WTC11 (cell line): ENCODE measurements around the gene ONECUT2. TPM values are rescaled to one million over a fixed set of nuclear protein-coding genes. Genes with fewer than 3 reads are reported as not detected.
A peak's percentile ranks its signal among the peaks of the same experiment; 100 is the strongest.
"Not testable (repeated sequence)": the region's sequence is repeated elsewhere in the genome, so short reads cannot be mapped to it uniquely, and the experiment has no call there.

Source experiments
- ATAC-seq: fragments of 200-7000 bp; cut with Tn5 transposase; 2 replicates; pipeline ENCODE4 v1.10.0; 2021; ENCODE audit warnings: mild to moderate bottlenecking, moderate library complexity
- CTCF ChIA-PET: fragments of 300-600 bp; sonication (Branson Sonifier 250); formaldehyde crosslinking; loops from one replicate; lab custom pipeline; 2021; ENCODE audit warnings: antibody characterized with exemption; lab: Charles Lee
- POLR2A ChIA-PET: fragments of 350-600 bp; sonication (Branson Sonifier 250); formaldehyde crosslinking; loops from one replicate; lab custom pipeline; 2021; ENCODE audit warnings: antibody characterized with exemption; lab: Charles Lee
- DNase-seq: peaks from one replicate; pipeline ENCODE4 v3.0.0; 2021; ENCODE audit warnings: low spot score
- H3K27ac Mint-ChIP-seq: 2 replicates; pipeline ENCODE4 v1.8.0; 2021; ENCODE audit warnings: mixed read lengths
- H3K27me3 Mint-ChIP-seq: 2 replicates; pipeline ENCODE4 v1.8.0; 2021; ENCODE audit warnings: low read depth, mild to moderate bottlenecking, moderate library complexity, mixed read lengths
- H3K36me3 Mint-ChIP-seq: 2 replicates; pipeline ENCODE4 v1.8.0; 2021; ENCODE audit warnings: mixed read lengths
- H3K4me1 Mint-ChIP-seq: 2 replicates; pipeline ENCODE4 v1.8.0; 2022; ENCODE audit warnings: mixed read lengths
- H3K4me3 Mint-ChIP-seq: 2 replicates; pipeline ENCODE4 v1.8.0; 2021; ENCODE audit warnings: mild to moderate bottlenecking, moderate library complexity, mixed read lengths
- H3K9me3 Mint-ChIP-seq: 2 replicates; pipeline ENCODE4 v1.8.0; 2021; ENCODE audit warnings: mixed read lengths
- IRF2 ChIP-seq: sonication (generic); formaldehyde crosslinking; IDR thresholded peaks from 2 replicates; pipeline ENCODE4 v1.8.0; 2022; ENCODE audit warnings: low read depth, missing genetic modification reagents, borderline replicate concordance
- JUN ChIP-seq: sonication (generic); formaldehyde crosslinking; IDR thresholded peaks from 2 replicates; pipeline ENCODE4 v1.8.0; 2023; ENCODE audit warnings: mild to moderate bottlenecking, missing genetic modification reagents
- MYBL2 ChIP-seq: sonication (generic); formaldehyde crosslinking; IDR thresholded peaks from 2 replicates; pipeline ENCODE4 v1.8.1; 2023; ENCODE audit warnings: mild to moderate bottlenecking, moderate library complexity, missing genetic modification reagents
- NFE2L1 ChIP-seq: sonication (generic); formaldehyde crosslinking; IDR thresholded peaks from 2 replicates; pipeline ENCODE4 v1.8.1; 2023; ENCODE audit warnings: missing genetic modification reagents
- NR2C2 ChIP-seq: sonication (generic); formaldehyde crosslinking; IDR thresholded peaks from 2 replicates; pipeline ENCODE4 v1.8.0; 2022; ENCODE audit warnings: mild to moderate bottlenecking, missing genetic modification reagents
- OVOL2 ChIP-seq: fragments of 250-450 bp; sonication (Bioruptor Pico); IDR thresholded peaks from 2 replicates; pipeline ENCODE4 v1.9.0; 2021; ENCODE audit warnings: mild to moderate bottlenecking, borderline replicate concordance
- SOX15 ChIP-seq: fragments of 250-450 bp; sonication (Bioruptor Pico); IDR thresholded peaks from 2 replicates; pipeline ENCODE4 v1.9.0; 2021; ENCODE audit warnings: mild to moderate bottlenecking
- TEAD4 ChIP-seq: sonication (generic); formaldehyde crosslinking; IDR thresholded peaks from 2 replicates; pipeline ENCODE4 v1.8.0; 2022; ENCODE audit warnings: mild to moderate bottlenecking, missing genetic modification reagents
- ZNF138 ChIP-seq: sonication (generic); formaldehyde crosslinking; conservative IDR thresholded peaks from 2 replicates; pipeline ENCODE4 v1.8.1; 2022; ENCODE audit warnings: mild to moderate bottlenecking, moderate library complexity, missing genetic modification reagents
- ZNF671 ChIP-seq: fragments of 250-450 bp; sonication (Bioruptor Pico); IDR thresholded peaks from 2 replicates; pipeline ENCODE4 v1.8.0; 2021; ENCODE audit warnings: mild to moderate bottlenecking
- total RNA-seq: library from RNA; stranded (reverse); gene quantifications from 3 replicates; pipeline ENCODE4 v1.2.3, GENCODE V29; 2021
- TF ChIP-seq, protein P1 (sequence below): sonication (generic); formaldehyde crosslinking; IDR thresholded peaks from 2 replicates; pipeline ENCODE4 v1.8.1; 2023; ENCODE audit warnings: mild to moderate bottlenecking, missing genetic modification reagents, moderate library complexity
- TF ChIP-seq, protein P2 (sequence below): sonication (generic); formaldehyde crosslinking; IDR thresholded peaks from 2 replicates; pipeline ENCODE4 v1.8.0; 2022; ENCODE audit warnings: mild to moderate bottlenecking, missing genetic modification reagents
- TF ChIP-seq, protein P3 (sequence below): sonication (generic); formaldehyde crosslinking; IDR thresholded peaks from 2 replicates; pipeline ENCODE4 v1.8.1; 2023; ENCODE audit warnings: mild to moderate bottlenecking, missing genetic modification reagents
- TF ChIP-seq, protein P4 (sequence below): fragments of 250-450 bp; sonication (Bioruptor Pico); conservative IDR thresholded peaks from 2 replicates; pipeline ENCODE4 v1.9.0; 2021; ENCODE audit warnings: mild to moderate bottlenecking
- TF ChIP-seq, protein P5 (sequence below): fragments of 250-450 bp; sonication (Bioruptor Pico); IDR thresholded peaks from 2 replicates; pipeline ENCODE4 v1.9.0; 2021; ENCODE audit warnings: mild to moderate bottlenecking

Gene ONECUT2
- total RNA-seq, 1 experiment from 2014 or later, result 0.87 TPM

DNA sequence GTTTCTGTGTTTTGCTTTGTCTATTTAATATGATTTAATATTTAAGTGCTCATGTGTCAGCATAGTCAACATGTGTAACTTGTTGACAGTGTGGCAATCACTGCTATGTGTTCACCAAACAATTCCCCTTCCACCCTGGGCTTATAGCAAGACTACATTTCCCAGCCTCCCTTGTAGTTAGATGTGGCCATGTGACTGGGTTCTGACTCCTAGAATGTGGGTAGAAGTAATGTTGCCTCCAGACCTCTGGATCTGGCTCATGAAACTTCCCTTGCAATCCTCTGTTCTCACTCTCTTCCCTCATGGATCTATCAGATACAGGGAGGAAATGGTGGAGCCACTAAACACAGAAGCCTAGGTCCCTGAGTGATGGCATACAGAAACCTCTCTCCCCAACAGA is 87.2 kb downstream of the ONECUT2 start:
- H3K27ac Mint-ChIP-seq, POLR2A ChIA-PET: not testable (repeated sequence)
- TF ChIP-seq, protein P1, sequence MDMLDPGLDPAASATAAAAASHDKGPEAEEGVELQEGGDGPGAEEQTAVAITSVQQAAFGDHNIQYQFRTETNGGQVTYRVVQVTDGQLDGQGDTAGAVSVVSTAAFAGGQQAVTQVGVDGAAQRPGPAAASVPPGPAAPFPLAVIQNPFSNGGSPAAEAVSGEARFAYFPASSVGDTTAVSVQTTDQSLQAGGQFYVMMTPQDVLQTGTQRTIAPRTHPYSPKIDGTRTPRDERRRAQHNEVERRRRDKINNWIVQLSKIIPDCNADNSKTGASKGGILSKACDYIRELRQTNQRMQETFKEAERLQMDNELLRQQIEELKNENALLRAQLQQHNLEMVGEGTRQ, result peak; percentile 78
- TF ChIP-seq, protein P2, sequence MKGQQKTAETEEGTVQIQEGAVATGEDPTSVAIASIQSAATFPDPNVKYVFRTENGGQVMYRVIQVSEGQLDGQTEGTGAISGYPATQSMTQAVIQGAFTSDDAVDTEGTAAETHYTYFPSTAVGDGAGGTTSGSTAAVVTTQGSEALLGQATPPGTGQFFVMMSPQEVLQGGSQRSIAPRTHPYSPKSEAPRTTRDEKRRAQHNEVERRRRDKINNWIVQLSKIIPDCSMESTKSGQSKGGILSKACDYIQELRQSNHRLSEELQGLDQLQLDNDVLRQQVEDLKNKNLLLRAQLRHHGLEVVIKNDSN, result peak; percentile 75

DNA sequence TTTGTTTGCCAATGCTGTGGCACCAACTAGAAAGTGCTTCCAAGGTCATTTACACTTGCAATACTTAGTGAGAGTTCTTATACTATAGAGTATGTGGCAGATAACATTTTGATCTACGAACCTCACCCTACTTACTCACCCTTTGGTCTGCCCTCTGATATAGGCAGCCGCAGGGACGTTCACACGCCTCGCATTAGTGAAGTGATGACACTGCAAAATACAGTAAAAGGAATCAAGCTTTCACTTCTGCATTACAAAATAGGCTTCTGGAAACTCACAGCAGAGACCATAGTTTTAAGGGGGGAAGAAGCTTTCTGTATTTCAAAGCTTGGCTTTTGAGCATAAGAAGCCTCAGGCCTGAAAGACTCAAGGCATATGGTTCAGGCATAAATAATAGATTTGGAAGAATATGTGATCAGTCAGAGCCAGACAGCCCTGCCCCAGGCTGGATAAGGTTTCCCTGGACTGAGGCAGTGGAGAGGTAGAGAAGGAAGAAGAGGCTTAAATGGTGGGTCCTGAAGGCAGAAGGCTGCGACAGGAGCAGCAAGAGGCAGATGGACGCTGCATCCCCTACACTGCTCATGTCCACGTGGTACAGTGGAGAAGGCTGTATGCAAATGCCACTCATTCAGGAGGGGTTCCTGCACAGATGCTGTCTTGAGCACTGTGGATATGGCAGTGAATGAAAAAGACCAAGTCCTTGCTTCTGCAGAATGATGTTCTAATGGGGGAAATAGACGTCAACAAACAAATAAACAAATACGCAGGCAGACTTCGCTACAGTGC is 88.2 kb downstream of the ONECUT2 start:
- no peak for TF ChIP-seq SOX15 (CRISPR knock-in tag)
- TF ChIP-seq NFE2L1, result no peak
- TF ChIP-seq TEAD4 (CRISPR knock-in tag), result no peak
- TF ChIP-seq ZNF671 (CRISPR knock-in tag), result no peak
- TF ChIP-seq, protein P3, sequence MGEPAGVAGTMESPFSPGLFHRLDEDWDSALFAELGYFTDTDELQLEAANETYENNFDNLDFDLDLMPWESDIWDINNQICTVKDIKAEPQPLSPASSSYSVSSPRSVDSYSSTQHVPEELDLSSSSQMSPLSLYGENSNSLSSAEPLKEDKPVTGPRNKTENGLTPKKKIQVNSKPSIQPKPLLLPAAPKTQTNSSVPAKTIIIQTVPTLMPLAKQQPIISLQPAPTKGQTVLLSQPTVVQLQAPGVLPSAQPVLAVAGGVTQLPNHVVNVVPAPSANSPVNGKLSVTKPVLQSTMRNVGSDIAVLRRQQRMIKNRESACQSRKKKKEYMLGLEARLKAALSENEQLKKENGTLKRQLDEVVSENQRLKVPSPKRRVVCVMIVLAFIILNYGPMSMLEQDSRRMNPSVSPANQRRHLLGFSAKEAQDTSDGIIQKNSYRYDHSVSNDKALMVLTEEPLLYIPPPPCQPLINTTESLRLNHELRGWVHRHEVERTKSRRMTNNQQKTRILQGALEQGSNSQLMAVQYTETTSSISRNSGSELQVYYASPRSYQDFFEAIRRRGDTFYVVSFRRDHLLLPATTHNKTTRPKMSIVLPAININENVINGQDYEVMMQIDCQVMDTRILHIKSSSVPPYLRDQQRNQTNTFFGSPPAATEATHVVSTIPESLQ (CRISPR knock-in tag), result no peak
- no peak for TF ChIP-seq MYBL2 (CRISPR knock-in tag)
- TF ChIP-seq ZNF138, result no peak
- no peak for TF ChIP-seq OVOL2 (CRISPR knock-in tag)
- no peak for TF ChIP-seq JUN (CRISPR knock-in tag)
- no peak for TF ChIP-seq NR2C2 (CRISPR knock-in tag)
- H3K4me3 Mint-ChIP-seq, result no peak overlapping the region
- POLR2A ChIA-PET, result no interaction called here
- no peaks in the 10 kb centered on the region for H3K36me3 Mint-ChIP-seq
- no peaks in the 10 kb centered on the region for H3K27me3 Mint-ChIP-seq
- no peak overlapping the region for H3K27ac Mint-ChIP-seq
- DNase-seq (no peak), ATAC-seq (no peak)
- H3K4me1 Mint-ChIP-seq, result no peaks in the 10 kb centered on the region
- CTCF ChIA-PET, result no interaction called here
- H3K9me3 Mint-ChIP-seq, result peaks cover 11% of the 10 kb centered on the region

More for the DNA sequence above, 87.2 kb downstream of the ONECUT2 start:
- CTCF ChIA-PET, H3K4me1 Mint-ChIP-seq, H3K27me3 Mint-ChIP-seq, DNase-seq, H3K4me3 Mint-ChIP-seq, H3K36me3 Mint-ChIP-seq: not testable (repeated sequence)
- ATAC-seq, result peak; percentile 88
- peaks cover 11% of the 10 kb centered on the region for H3K9me3 Mint-ChIP-seq

DNA sequence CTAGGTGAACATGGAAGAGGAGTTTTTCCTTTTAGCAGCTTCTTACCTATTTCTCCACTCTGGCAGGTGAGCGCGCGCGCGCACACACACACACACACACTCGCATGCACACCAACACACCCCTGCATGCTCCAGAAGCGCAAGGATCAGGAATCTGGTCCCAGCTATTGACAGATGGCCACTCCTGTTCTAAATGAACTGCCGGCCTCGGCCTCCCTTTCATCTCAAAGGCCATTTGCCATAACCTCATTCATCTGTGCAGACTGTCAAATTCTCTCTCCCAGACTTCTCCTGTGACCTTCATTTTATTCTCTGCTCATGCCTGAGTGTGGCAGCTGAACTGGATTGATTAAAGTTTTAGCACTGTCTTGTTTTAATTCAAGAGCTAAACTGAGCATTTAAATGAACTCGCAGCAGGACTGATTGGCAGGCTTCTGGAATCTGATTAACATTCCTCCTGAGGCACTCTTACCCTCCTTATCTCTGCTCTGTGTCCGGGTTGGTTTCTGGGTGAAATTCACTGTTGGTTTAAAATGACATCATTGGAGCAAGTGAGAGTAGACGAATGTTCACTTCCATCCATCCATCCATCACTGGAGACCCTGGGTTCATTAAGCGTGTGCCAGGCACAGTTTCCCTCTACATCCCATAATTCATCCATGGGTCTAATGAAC is 92.5 kb downstream of the ONECUT2 start:
- no peak overlapping the region for H3K4me3 Mint-ChIP-seq
- no peak for TF ChIP-seq NR2C2 (CRISPR knock-in tag)
- TF ChIP-seq, protein P4, sequence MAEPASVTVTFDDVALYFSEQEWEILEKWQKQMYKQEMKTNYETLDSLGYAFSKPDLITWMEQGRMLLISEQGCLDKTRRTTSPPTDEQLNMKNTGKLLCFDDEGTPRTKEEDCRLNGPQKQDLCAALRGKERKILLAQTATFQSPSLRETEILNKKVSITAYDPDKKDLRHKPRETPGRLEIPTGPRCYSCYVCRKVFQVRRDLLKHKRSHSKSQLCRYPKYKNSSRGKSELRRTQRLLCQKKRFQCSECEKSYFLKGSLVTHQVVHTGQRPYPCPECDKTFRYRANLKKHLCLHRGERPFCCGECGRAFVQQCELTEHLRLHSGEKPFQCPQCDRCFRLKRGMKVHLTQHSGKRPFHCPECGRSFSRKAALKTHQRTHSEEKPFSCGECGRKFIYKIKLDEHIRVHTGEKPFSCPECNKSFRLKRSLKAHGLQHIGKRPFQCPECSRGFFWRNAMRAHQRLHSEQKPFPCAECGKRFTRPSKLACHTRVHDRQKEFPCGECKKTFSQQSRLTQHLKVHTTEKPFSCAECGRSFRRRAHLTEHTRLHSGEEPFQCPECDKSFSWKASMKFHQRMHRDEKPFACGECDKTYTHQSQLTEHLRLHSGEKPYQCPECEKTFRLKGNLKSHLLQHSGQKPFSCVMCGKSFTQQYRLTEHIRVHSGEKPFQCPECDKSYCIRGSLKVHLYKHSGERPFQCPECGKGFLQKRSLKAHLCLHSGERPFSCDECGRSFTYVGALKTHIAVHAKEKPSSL (CRISPR knock-in tag), result no peak
- no peak for TF ChIP-seq IRF2
- TF ChIP-seq, protein P5, sequence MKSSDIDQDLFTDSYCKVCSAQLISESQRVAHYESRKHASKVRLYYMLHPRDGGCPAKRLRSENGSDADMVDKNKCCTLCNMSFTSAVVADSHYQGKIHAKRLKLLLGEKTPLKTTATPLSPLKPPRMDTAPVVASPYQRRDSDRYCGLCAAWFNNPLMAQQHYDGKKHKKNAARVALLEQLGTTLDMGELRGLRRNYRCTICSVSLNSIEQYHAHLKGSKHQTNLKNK, result no peak
- ATAC-seq (no peak), DNase-seq (no peak)
- no peaks in the 10 kb centered on the region for H3K36me3 Mint-ChIP-seq
- peaks cover 12% of the 10 kb centered on the region for H3K4me1 Mint-ChIP-seq
- CTCF ChIA-PET, result no interaction called here
- POLR2A ChIA-PET, result no interaction called here
- H3K9me3 Mint-ChIP-seq, result peaks cover 11% of the 10 kb centered on the region
- H3K27ac Mint-ChIP-seq, result no peak overlapping the region
- no peaks in the 10 kb centered on the region for H3K27me3 Mint-ChIP-seq
